GM23248 (cell line): Measurements from ENCODE around the gene ZFAND3. TPM values are rescaled to one million over a fixed set of nuclear protein-coding genes. Genes with fewer than 3 reads are reported as not detected.
"Not testable (repeated sequence)": the region's sequence is repeated elsewhere in the genome, so short reads cannot be mapped to it uniquely, and the experiment has no call there.

ENCODE experiments used
- DNase-seq: peaks from one replicate; pipeline ENCODE4 v3.0.0-alpha.2; 2015
- H2AFZ ChIP-seq: fragments of 200-600 bp; sonication (generic); 2 replicates; pipeline ENCODE4 v1.6.1; 2016; ENCODE audit warnings: antibody characterized with exemption
- H3F3A ChIP-seq: fragments of 200-600 bp; sonication (generic); 2 replicates; pipeline ENCODE4 v1.6.1; 2016; ENCODE audit warnings: mild to moderate bottlenecking, antibody characterized with exemption, mixed run types; ENCODE audit not compliant: insufficient read depth
- H3K27ac ChIP-seq: fragments of 200-600 bp; sonication (generic); 2 replicates; pipeline ENCODE4 v1.5.1; 2016; ENCODE audit warnings: mild to moderate bottlenecking
- H3K27me3 ChIP-seq: fragments of 200-600 bp; sonication (generic); replicated peaks from 2 replicates; pipeline ENCODE4 v1.6.1; 2016; ENCODE audit warnings: mild to moderate bottlenecking; ENCODE audit not compliant: insufficient read depth
- H3K36me3 ChIP-seq: fragments of 200-600 bp; sonication (generic); 2 replicates; pipeline ENCODE4 v1.6.1; 2016; ENCODE audit warnings: low read depth, mild to moderate bottlenecking
- H3K4me1 ChIP-seq: fragments of 200-600 bp; sonication (generic); 2 replicates; pipeline ENCODE4 v1.6.1; 2016; ENCODE audit warnings: mild to moderate bottlenecking; ENCODE audit not compliant: insufficient read depth
- H3K4me2 ChIP-seq: fragments of 200-600 bp; sonication (generic); one replicate; pipeline ENCODE4 v1.6.1; 2016; ENCODE audit warnings: mild to moderate bottlenecking; ENCODE audit not compliant: unreplicated experiment
- H3K4me3 ChIP-seq: fragments of 200-600 bp; sonication (generic); 2 replicates; pipeline ENCODE4 v1.5.1; 2016; ENCODE audit warnings: mild to moderate bottlenecking
- H3K79me2 ChIP-seq: fragments of 200-600 bp; sonication (generic); 2 replicates; pipeline ENCODE4 v1.6.1; 2016; ENCODE audit warnings: mild to moderate bottlenecking; ENCODE audit not compliant: insufficient read depth
- H3K9ac ChIP-seq: fragments of 200-600 bp; sonication (generic); 2 replicates; pipeline ENCODE4 v1.6.1; 2016; ENCODE audit warnings: mild to moderate bottlenecking
- H3K9me2 ChIP-seq: fragments of 200-600 bp; sonication (generic); 2 replicates; pipeline ENCODE4 v1.6.1; 2016; ENCODE audit warnings: mixed run types, mild to moderate bottlenecking, moderate library complexity; ENCODE audit not compliant: insufficient read depth
- H3K9me3 ChIP-seq: fragments of 200-600 bp; sonication (generic); one replicate; pipeline ENCODE4 v1.6.1; 2017; ENCODE audit warnings: low read depth
- H4K20me1 ChIP-seq: fragments of 200-600 bp; sonication (generic); 2 replicates; pipeline ENCODE4 v1.6.0; 2016; ENCODE audit not compliant: insufficient read depth
- EZH2 ChIP-seq: fragments of 200-600 bp; sonication (generic); IDR thresholded peaks from 2 replicates; pipeline ENCODE4 v1.6.1; 2018; ENCODE audit warnings: antibody characterized with exemption, mild to moderate bottlenecking; ENCODE audit not compliant: insufficient read depth, poor library complexity, severe bottlenecking
- EZH2phosphoT487 ChIP-seq: fragments of 200-600 bp; sonication (generic); IDR thresholded peaks from 2 replicates; pipeline ENCODE4 v1.6.1; 2018; ENCODE audit warnings: antibody characterized with exemption, moderate library complexity, mild to moderate bottlenecking, low read depth; ENCODE audit not compliant: insufficient read depth
- WGBS, 2 experiments: methylation state at CpG; one replicate each; pipeline ENCODE4 v1.1.6; 2015 to 2017; ENCODE audit warnings: low lambda C conversion rate in 2 of 2, low coverage in 1 of 2; ENCODE audit errors: missing lambda C conversion rate in 2 of 2; 5-methylcytosine and 5-hydroxymethylcytosine counted together
- in situ Hi-C: fragments of 300-500 bp; cut with MboI; formaldehyde crosslinking; loops from 2 replicates; pipeline ENCODE4 v1.15.0; 2020
- polyA plus RNA-seq: library from polyadenylated mRNA; unstranded; fragments of >200 nt; fragmentation: Nextera tagmentation; extraction: Ambion mirVana; gene quantifications from 2 replicates; pipeline ENCODE4 v1.2.1, GENCODE V29; 2016
- total RNA-seq: library from RNA; depleted of rRNA; stranded (reverse); fragments of >200 nt; shearing (Covaris generic); gene quantifications from 2 replicates; pipeline ENCODE4 v1.2.3, GENCODE V29; 2014

ZFAND3 gene
- total and polyA plus RNA-seq, 2 experiments from 2014 or later: 27.5 to 40.0 TPM

DNA sequence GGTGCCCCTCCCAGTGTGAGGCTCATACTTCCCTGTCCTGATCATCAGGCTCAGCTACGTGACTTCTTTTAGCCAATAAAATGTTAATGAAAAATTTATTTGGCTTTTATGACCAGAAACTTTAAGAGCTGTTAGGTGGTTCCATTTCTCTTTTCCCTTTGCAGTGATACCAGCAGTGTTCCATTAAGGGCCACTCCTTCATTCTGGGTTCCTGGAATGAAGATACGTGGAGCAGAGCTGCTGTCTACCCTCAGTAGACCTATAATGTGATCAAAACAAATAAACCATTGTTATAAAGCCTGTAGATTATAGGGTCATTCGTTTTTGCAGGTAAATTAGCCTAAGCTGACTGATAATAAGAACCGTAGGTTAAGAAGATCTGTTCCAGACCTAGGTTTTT, 228.0 kb downstream of the ZFAND3 start:
- Histone ChIP-seq H4K20me1 (peaks cover 18% of the 10 kb centered on the region; the same call in 1 of the 2 replicates), H3K9me2 (no peaks in the 10 kb centered on the region), H3K27ac (no peak overlapping the region), H3K9ac (no peak overlapping the region), H3K36me3 (no peaks in the 10 kb centered on the region), H3K27me3 (no peaks in the 10 kb centered on the region), H3K79me2 (peaks cover 98% of the 10 kb centered on the region), H3K4me2 (no peak overlapping the region), H3K9me3 (no peaks in the 10 kb centered on the region), H3K4me3 (no peak overlapping the region), H3K4me1 (0 out of 2 replicates have a peak, but pooled peaks cover 4% of the 10 kb centered on the region), H2AFZ (no peak overlapping the region), H3F3A (no peaks in the 10 kb centered on the region)
- 80 to 83% methylated on average over 4 of the region's 4 CpGs for WGBS, 2 experiments
- TF ChIP-seq EZH2phosphoT487: no peak
- no peak for TF ChIP-seq EZH2
- no peak for DNase-seq
- in situ Hi-C loops: loop anchor here (25.0 kb wide), 1 partner anchor 440 kb away; no protein-coding TSS in a partner anchor

DNA sequence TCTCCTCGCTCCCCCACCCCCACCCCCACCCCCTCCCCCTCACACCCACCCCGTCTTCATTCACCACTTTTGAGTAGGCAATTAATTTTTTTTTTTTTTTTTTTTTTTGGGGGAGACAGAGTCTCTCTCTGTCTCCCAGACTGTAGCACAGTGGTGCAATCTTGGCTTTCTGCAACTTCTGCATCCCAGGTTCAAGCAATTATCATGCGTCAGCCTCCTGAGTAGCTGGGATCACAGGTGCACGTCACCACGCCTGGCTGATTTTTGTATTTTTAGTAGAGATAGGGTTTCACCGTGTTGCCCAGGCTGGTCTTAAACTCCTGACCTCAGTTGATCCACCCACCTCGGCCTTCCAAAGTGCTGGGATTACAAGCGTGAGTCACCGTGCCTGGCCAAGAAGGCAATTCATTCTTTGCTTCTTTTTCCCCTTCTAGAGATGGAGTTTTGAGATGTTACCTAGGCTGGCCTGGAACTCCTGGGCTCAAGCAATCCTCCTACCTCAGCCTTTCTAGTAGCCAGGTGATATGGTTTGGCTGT, 230.4 kb downstream of the ZFAND3 start:
- WGBS, 2 experiments: 83 to 88% methylated on average over 9 of the region's 9 CpGs
- H3K36me3 ChIP-seq, H2AFZ ChIP-seq, H3F3A ChIP-seq, H3K4me2 ChIP-seq, H3K4me1 ChIP-seq, DNase-seq, H3K9ac ChIP-seq, H3K27me3 ChIP-seq, H3K9me3 ChIP-seq, H3K27ac ChIP-seq, H3K4me3 ChIP-seq, H3K9me2 ChIP-seq: not testable (repeated sequence)
- in situ Hi-C loops: loop anchor here (25.0 kb wide), 1 partner anchor 437 kb away; no protein-coding TSS in a partner anchor
- Histone ChIP-seq H3K79me2 (peaks cover 98% of the 10 kb centered on the region), H4K20me1 (peaks cover 27% of the 10 kb centered on the region; the same call in 1 of the 2 replicates)

DNA sequence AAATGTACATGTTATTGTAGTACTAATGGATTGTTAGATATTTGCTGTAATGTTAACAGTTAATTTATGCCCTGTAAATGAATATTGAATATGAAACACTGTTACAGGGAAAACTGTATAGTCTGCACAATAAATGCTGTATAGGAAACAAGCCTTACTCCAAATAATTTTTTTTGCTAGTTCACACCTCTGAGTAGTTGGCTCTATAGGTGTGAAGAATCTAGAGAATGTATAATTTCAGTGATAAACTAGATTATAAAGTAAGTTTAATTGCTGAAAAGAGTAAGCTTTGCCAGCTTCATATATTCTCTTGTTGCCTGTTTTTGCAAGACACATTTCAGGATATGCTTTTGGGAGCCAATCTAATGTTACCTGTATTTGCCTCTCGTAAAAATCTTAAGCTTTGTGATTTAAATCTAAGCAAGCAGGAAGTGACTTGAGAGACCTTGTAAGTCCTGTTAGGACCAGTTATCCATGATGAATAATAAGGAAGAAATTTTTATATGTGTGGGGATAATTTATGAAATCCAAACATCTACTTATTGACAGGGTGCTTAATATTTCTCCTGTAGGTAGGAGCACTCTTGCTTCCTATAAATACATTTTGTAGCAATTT, 232.4 kb downstream of the ZFAND3 start:
- 90 to 93% methylated on average over 1 of the region's 1 CpG for WGBS, 2 experiments
- Histone ChIP-seq H3K9me2 (no peaks in the 10 kb centered on the region), H3K9ac (no peak overlapping the region), H3K79me2 (peaks cover 98% of the 10 kb centered on the region), H3K4me1 (0 out of 2 replicates have a peak, but pooled peaks cover 4% of the 10 kb centered on the region), H3K27me3 (no peaks in the 10 kb centered on the region), H2AFZ (no peak overlapping the region), H3K9me3 (no peaks in the 10 kb centered on the region), H3F3A (no peaks in the 10 kb centered on the region), H3K4me2 (no peak overlapping the region), H4K20me1 (peaks cover 34% of the 10 kb centered on the region; the same call in 1 of the 2 replicates), H3K4me3 (no peak overlapping the region), H3K36me3 (no peaks in the 10 kb centered on the region), H3K27ac (no peak overlapping the region)
- TF ChIP-seq EZH2 (no peak), EZH2phosphoT487 (no peak)
- no peak for DNase-seq
- in situ Hi-C loops: no loop called here

DNA sequence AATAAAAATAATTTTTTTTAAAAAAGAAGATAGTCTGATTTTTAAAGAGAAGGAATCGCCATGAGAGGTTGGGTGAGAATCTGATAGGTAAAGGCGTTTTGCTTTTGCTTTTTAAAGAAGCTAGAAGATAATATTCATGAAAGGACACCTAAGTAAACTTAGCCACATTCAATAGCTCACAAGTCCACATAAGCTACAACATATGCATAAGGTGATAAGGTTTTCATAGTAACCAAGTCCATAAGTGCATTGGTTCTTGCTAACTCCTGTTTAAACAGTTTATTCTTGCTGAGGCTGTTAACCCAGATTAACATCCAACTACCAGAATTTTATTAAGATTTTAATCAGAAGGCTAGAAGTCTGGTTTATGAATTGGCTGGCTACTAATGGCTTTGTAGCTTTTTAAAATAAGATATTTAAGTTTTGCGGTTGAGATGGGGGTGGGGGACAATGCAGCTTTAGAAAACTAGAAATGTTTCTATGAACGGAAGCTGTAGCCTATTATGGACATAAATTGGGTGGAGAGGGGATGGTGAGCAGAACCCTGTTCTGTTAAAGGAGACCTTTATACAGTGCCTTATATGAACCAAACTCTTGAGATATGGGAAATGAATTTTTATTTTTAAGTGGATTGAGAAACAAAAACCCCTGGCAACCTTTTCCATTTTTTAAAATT, 235.1 kb downstream of the ZFAND3 start:
- peaks cover 98% of the 10 kb centered on the region for H3K79me2 ChIP-seq
- no peaks in the 10 kb centered on the region for H3K36me3 ChIP-seq
- WGBS, 2 experiments: 97 to 98% methylated on average over 4 of the region's 4 CpGs
- H3K9me3 ChIP-seq: no peaks in the 10 kb centered on the region
- H3F3A ChIP-seq: peaks cover 14% of the 10 kb centered on the region
- H3K9ac ChIP-seq: no peak overlapping the region
- no peaks in the 10 kb centered on the region for H3K27me3 ChIP-seq
- DNase-seq: no peak
- no peak overlapping the region for H3K4me3 ChIP-seq
- no peak overlapping the region for H3K4me2 ChIP-seq
- H3K4me1 ChIP-seq: peaks cover 15% of the 10 kb centered on the region; the same call in 1 of the 2 replicates
- H4K20me1 ChIP-seq: peaks cover 47% of the 10 kb centered on the region; the same call in 1 of the 2 replicates
- in situ Hi-C loops: no loop called here
- no peak for TF ChIP-seq EZH2phosphoT487
- TF ChIP-seq EZH2: no peak
- H2AFZ ChIP-seq: no peak overlapping the region
- H3K27ac ChIP-seq: no peak overlapping the region
- H3K9me2 ChIP-seq: no peaks in the 10 kb centered on the region
